Retinal pigment epithelial cell (primary cell): ENCODE data around the gene AOPEP.

Experiments
- DNase-seq: peaks from one replicate; pipeline ENCODE4 v3.0.0-alpha.2; 2010; ENCODE audit warnings: low read depth
- H3K4me3 ChIP-seq: 2 replicates; pipeline ENCODE4 v1.5.1; 2011; ENCODE audit warnings: mild to moderate bottlenecking, low read length, control low read depth, moderate library complexity
- TF ChIP-seq, protein P1 (sequence below): conservative IDR thresholded peaks from 2 replicates; pipeline ENCODE4 v1.5.1; 2011; ENCODE audit warnings: low read depth, low read length, control low read depth, inconsistent platforms

The AOPEP gene

DNA sequence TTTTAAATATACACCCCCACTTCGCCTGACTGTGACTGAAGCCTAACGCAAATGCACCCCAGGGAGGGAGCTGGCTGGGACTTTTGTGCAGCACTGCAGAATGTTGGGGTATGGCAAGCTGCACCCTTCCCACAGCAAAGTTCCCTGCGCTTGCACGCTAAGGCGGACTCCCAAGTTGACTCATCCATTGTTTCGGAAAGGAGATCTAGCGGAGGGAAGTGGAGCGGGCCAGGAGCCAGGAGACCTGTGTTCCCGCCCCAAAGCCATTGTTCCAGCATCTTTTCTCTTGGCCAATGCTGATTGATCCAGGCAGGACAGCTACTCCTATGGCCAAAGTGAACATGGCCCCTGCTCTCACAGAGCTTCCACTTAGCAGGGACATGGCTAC lies 202.9 kb downstream of the AOPEP start:
- TF ChIP-seq, protein P1, sequence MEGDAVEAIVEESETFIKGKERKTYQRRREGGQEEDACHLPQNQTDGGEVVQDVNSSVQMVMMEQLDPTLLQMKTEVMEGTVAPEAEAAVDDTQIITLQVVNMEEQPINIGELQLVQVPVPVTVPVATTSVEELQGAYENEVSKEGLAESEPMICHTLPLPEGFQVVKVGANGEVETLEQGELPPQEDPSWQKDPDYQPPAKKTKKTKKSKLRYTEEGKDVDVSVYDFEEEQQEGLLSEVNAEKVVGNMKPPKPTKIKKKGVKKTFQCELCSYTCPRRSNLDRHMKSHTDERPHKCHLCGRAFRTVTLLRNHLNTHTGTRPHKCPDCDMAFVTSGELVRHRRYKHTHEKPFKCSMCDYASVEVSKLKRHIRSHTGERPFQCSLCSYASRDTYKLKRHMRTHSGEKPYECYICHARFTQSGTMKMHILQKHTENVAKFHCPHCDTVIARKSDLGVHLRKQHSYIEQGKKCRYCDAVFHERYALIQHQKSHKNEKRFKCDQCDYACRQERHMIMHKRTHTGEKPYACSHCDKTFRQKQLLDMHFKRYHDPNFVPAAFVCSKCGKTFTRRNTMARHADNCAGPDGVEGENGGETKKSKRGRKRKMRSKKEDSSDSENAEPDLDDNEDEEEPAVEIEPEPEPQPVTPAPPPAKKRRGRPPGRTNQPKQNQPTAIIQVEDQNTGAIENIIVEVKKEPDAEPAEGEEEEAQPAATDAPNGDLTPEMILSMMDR = no peak
- no peak for DNase-seq
- no peak overlapping the region for H3K4me3 ChIP-seq

DNA sequence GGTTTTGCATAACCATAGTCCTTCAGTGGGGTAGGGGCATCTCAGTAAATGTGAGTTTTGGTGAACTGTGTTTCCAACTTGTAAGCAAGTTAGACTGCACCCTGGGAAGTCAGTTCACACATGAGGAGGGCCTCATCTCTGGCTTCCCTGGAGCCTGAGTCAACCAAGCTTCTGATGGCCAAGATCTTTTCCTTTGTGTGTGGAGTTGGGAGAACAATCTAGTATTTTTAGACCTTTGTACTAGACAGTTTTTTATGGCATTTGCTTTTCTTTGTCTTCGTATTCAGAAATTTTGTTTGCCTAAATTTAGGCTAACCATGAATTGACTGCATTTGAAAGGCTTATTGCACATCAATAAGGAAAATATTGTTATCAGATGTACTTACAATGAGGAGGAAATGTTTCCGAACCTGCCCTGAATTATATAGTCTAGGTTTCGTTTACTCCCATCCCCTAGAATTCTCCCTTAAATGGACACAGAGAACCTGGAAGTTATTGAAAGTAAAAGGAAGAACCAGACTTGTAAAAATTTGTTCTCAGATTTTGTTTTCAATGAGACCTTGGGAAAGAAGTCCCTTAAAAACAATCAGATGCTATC lies 204.6 kb downstream of the AOPEP start:
- DNase-seq = no peak
- TF ChIP-seq, protein P1 = no peak
- no peak overlapping the region for H3K4me3 ChIP-seq

DNA sequence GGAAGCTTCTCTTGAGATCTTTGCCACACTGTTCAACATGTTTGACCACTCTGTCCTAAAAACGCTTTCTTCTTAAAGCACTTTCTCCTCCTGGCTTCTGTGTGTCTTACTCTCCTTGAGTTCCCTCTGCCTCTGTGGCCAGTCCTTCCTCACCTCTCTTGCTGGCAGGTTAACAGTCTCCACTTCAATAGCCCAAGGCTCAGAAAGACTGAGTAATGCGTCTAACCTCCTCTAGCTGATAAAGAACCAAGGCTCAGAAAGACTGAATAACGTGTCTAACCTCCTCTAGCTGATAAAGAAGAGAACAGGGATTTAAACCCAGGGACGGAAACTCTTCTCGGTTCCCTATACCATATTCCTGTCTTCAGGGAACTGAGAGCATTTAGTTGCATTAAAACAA lies 205.2 kb downstream of the AOPEP start:
- no peak for DNase-seq
- TF ChIP-seq, protein P1 = no peak
- no peak overlapping the region for H3K4me3 ChIP-seq

DNA sequence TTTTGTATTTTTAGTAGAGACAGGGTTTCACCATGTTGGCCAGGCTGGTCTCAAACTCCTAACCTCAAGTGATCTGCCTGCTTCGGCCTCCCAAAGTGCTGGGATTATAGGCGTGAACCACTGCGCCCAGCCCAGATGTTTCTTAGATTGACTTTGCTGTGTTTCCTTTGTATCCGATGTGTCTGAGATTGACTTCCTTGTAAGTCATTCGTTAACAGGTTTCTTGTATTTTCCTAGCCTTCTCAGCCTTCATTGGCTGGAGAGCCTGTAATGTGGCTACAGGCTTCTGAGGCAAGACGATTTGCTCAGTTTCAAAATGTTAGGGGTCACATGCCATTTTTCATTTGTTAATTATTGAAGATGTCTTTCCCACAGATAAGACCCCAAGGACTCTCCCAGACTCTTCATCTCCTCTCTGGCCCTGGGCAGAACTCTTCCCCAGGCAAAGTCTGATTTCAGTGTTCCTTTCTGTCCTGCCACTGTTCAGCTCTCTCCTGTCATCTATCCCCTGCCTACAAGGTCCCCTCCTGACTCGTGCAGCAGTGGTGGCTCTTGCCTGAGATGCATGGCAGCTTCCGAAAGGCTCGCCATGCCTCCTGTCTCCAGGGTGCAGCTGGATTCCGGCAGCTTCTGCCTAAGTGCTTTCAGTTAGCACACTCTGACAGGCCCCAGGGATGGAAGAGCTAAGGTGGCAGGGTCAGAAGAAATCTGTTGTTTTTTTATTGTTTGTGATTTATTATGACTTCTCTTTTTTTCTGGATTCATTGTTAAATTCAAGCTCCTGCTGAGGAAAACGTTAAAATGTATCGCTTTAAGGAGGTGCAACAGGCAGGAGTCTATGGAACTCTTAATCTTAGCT lies 206.4 kb downstream of the AOPEP start:
- DNase-seq = no peak
- H3K4me3 ChIP-seq = no peak overlapping the region
- TF ChIP-seq, protein P1 = no peak

DNA sequence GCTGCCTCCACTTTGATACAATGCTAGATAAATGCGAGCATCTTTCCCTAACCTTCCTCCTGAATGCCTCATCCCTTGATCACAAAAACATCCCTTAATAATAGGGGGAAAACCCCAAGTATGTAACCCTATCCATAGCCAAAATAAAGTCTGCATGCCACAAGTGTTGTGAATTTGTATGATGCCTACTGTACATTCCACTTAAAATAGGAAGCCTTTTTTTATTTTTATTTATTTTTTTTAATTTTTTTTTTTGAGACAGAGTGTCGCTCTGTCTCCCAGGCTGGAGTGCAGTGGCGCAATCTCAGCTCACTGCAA lies 207.0 kb downstream of the AOPEP start:
- no peak for DNase-seq
- TF ChIP-seq, protein P1 = no peak
- H3K4me3 ChIP-seq = no peak overlapping the region

DNA sequence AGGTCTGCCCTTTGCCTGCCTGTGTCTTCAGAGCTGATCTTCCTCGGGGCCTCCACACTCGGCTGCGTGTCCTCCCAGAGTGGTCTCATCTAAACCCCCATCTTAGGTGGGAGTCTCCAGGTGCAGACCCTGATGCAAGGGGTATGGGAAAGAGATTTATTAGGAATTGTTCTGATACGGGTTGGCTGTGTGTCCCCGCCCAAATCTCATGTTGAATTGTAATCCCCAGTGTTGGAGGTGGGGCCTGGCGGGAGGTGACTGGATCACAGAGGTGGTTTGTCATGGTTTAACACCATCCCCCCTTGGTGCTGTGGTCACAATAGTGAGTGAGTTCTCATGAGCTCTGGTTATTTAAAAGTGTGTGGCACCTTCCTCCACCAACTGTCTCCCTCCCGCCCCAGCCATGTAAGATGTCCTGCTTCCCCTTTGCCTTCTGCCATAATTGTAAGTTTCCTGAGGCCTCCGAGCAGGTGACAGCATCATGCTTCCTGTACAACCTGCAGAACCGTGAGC lies 208.4 kb downstream of the AOPEP start:
- TF ChIP-seq, protein P1 = no peak
- no peak for DNase-seq
- no peak overlapping the region for H3K4me3 ChIP-seq

DNA sequence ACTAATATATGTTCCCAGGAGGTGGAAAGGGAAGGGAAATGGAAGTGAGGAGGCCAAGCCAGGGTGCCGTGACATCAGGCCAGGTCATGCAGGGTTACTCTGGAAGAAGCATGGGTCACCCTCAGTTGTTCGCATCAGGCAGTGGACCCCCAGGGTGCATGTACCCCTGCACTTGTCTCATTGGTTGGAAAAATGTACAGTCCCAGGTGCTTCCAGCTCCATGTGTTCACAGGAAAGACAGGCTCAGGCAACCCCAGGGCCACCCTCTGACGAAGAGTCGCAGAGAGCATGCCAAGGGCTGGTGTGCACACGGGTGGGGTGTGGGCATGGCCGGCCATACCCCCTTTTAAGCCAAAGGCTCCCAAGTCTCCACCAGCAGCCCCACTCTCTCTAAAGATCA lies 208.9 kb downstream of the AOPEP start:
- DNase-seq = no peak
- no peak overlapping the region for H3K4me3 ChIP-seq
- TF ChIP-seq, protein P1 = no peak
